Epithelial cell of alveolus of lung (primary cell): Measurements from ENCODE around the gene MEF2A. TPM values are rescaled to one million over a fixed set of nuclear protein-coding genes. Genes with fewer than 3 reads are reported as not detected.

Experiments used
- total RNA-seq: library from RNA; depleted of rRNA; stranded (reverse); fragments of >200 nt; gene quantifications from 2 replicates; pipeline ENCODE4 v1.2.1, GENCODE V29; 2015

MEF2A gene
- total RNA-seq, result 15.9 and 19.9 TPM in 2 replicates

DNA sequence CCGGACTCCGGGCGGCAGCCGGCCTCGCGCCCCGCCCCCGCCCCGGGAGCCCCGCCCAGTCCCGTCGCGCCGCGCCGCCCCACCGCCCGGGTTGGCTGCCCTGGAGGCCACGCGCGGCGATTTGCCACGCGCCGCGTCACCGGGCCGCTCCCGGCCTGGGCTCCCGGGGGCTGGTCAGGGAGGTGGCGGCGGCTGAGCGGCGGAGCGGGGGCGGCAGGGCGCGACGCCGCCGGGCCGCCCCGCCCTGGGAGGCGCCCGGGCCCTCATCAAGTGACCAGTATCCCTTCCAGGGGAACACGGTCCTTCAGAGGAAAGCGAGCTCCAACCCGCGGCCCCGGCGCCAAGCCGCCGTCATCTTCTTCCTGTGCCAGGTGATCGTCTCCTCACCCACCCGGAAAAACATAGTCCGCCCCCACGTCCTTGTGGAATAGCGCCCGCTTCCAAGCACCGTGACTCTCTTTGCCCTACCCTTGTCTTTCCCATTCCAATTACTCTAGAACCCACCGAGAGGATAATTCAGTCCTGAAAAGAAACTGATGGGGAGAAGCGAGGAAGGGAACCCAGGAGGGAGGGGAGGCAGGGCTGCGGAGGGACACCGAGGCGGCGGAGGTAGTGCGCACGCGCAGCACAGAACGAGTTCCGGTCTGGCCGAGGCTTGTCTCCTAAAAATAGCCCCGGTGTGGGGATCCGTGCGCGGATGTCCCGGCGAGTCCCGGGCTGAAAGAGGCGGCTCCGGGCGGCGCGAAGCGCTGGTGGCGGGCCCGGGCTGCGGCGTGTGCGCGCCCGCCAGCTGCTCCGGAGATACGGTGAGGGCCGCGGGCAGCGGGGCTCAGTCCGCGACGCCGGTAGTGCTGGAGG lies at the start of gene MEF2A:
Gene MEF2A, plus strand, starts transcription at position 686 of the 858 bp plus-strand sequence. CDS start 67,136 bp downstream, outside the sequence.

DNA sequence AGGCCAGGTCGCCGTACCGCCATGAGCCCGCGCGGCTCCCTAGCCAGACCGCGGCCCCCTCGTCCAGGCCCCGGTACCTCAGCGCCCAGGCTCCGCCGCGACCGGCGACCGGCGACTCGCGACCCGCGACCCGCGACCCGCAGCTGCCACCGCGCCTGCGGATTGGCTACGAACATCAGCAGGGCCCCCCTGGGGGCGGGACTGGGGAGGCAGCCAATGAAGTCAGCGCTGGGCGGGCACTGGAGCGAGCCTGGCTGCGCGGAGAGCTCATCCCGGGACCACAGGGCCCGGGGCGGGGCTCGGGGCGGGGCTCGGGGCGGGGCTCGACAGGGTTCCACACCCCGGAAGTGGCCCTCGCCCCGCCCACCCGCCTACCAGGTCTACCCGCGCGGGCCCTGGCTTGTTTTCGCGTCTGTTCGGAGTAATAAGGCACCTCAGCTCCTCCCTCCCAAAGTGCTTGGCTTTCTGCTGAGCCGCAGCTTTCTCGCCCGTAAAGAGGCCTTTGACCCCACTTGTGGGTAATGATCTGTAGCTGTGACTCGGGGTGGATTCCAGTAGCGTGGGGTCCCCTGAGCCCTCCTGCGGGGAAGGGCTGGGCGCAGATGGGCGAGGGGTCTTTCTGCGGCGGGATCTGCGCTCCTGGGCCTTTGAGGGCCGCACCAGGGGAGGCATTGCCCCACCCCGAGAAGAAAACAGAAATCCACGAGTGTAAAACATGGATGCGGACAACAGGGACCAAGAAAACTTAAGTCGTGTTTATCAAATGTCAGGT lies 167.7 kb downstream of the MEF2A start, which contains the start of gene LYSMD4:
Gene LYSMD4, minus strand, starts transcription at position 170 of the 772 bp plus-strand sequence. CDS start 1,438 bp downstream, outside the sequence.

Other genes with a start within 250 kb of the MEF2A start
- 3.6 and 4.0 TPM in 2 replicates for gene LYSMD4, start 167.5 kb downstream of the MEF2A start, total RNA-seq